Measurements from ENCODE around the gene SZRD1. TPM values are rescaled to one million over a fixed set of nuclear protein-coding genes. Genes with fewer than 3 reads are reported as not detected.

SZRD1 gene, protein sequence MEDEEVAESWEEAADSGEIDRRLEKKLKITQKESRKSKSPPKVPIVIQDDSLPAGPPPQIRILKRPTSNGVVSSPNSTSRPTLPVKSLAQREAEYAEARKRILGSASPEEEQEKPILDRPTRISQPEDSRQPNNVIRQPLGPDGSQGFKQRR
- 69.4 and 74.5 TPM in 2 replicates for total RNA-seq

DNA sequence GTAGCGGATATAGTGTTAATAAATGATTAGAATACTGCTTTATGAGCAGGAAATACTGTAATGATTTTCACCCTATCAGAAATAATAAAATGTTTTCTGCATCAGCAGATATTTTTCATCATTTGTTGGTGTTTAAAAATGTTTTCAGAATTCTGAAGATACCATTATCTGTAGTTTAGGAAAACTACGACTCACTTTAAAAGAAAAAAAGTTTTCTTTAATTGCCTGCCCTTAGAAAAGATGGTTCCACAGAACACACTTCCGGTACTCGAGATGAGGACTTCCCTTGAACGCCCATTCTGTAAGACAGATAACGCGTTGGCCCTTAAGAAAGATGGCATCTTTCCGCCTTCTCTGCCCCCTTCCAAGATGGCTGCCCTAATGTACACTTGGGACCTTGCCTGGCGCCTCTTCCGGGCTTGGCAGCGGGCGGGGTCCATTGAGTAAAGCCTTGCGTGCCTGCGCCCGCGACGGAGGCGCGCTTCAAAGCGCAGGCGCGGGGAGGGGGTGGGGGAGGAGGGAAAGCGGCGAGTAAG, at the start of gene SZRD1:
SZRD1 (plus strand) TSS at position 521 of the 536 bp plus-strand sequence. CDS start 16 bp downstream, outside the sequence.

DNA sequence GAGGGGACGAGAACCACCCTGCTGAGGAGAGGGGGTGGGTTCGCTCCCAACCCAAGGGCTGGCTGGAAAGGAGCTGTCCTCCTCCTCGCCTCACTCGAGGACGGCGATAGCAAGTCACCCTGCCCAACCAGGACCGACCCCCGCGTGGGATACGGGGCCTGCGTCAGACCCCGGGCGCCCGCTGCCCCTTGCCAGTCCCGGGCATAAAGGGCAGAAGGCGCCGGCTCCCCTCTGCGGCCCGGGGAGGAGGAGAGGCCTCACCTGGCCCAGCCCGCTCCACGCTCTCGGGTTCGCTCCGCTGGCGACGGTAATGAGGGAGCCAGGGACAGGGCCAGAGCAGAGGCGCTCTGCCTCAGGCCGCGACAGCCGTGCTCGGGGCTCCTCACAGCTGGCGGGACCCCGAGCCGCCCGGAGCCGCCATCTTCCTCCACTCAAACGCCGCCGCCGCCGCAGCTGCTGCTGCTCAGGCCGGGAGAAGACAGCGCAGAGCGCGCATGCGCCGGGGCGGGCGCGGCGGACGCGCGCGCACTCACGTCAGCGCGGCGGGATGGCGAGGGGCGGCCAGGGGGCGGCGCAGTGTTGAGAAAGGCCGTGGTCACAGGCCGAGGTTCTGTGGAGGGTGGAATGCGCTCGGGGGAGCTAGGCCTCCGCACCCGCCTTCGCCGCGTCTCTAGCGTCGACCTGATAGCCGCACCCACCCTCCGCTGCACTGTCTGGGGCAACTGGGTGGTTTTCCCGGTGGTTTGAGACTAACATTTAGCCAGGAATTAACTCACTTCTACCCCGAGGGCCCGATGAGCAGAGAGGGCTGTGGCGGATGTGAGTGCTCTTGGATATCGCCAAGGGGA, 14.8 kb upstream of the SZRD1 start, which contains the start of gene FBXO42:
FBXO42 (minus strand) TSS at position 487 of the 848 bp plus-strand sequence. CDS start 37,062 bp downstream, outside the sequence.

DNA sequence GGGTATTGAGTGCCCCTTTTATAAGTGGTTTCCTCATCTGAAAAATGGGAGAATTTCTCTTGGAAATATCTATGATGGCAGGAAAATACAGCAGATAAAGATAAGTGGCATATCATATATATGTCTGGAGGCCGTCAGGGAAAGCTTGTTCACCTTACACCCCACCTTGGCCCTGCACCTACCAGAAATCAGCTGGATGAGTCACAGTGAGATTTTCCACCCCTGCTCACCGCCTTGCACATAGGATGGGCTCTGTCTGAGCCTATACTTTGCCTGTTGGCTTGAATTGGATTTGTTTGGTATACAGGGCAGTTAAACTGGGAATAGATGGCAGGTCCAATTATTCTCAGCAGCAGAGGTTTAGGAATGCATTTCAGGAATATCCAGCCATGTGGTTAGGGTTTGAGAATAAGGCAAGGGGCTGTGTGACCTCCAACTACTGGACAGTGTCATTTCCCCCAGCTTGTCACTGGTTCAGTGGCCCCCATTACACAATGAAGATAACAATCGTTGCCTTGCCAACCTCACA, 70.0 kb downstream of the SZRD1 start, which contains the start of gene SPATA21:
SPATA21 (minus strand) TSS at position 479 of the 529 bp plus-strand sequence. CDS start 6,053 bp downstream, outside the sequence.

DNA sequence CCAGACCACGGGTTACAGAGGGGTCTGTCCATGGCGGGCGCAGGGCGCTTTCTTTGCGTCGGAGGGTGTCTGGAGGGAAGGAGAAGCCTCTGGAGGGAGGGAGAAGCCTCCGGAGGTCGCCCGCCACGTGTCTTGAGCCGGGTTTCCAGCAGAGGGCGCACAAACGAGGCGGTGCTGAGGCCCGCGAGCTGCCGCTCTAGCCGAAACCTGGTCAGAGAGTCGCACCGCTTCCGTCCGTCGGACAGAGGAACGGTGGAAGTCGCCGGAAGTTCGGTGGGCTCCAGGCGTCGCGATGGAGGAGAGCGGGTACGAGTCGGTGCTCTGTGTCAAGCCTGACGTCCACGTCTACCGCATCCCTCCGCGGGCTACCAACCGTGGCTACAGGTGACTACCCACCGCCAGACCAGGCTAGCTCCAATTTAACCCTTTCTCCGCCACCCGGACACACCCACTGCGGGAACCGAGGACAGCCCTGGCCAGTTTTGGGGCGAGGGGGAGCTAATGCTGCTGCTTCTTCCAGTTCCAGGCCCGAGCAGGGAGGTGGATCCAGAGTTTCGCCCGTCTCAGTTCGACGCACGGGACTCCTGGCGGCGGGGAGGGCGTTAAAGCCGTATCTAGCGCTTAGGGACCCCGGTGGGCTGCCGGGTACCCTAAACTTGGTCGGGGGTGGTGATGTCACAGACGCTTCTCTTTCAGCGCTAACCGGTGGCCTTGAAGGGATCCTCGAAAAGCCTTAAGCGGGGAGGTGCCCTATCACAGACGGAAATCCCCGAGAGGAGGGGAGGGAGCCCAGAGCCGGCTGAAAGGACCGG, 73.6 kb downstream of the SZRD1 start, which contains the start of gene NECAP2:
NECAP2 (plus strand) TSS at position 255 of the 812 bp plus-strand sequence; CDS start at position 293, 38 bp downstream.

Other genes with a start within 250 kb of the SZRD1 start
- 0.73 and 6.8 TPM in 2 replicates for gene EPHA2, start 211.2 kb upstream of the SZRD1 start, total RNA-seq
- 2.6 and 2.9 TPM in 2 replicates for gene ARHGEF19, start 154.6 kb upstream of the SZRD1 start, total RNA-seq
- 8.2 and 8.8 TPM in 2 replicates for gene CPLANE2, start 130.1 kb upstream of the SZRD1 start, total RNA-seq
- gene FBXO42, start 14.8 kb upstream of the SZRD1 start, total RNA-seq, result 10.4 and 11.0 TPM in 2 replicates
- gene SPATA21, start 70.2 kb downstream of the SZRD1 start, total RNA-seq, result not detected in 2 replicates
- 55.9 and 56.3 TPM in 2 replicates for gene NECAP2, start 73.5 kb downstream of the SZRD1 start, total RNA-seq
- under 0.01 TPM in 2 replicates for gene RNU1-1, start 147.0 kb downstream of the SZRD1 start, total RNA-seq
- 20.7 and 36.0 TPM in 2 replicates for gene NBPF1, start 246.3 kb downstream of the SZRD1 start, total RNA-seq